Measurements from ENCODE around the gene GSDMA. TPM values are rescaled to one million over a fixed set of nuclear protein-coding genes. Genes with fewer than 3 reads are reported as not detected.

GSDMA gene
- total RNA-seq, 4 donors from 2014 or later = 0.18 to 0.35 (median 0.26) TPM; not detected in 1

DNA sequence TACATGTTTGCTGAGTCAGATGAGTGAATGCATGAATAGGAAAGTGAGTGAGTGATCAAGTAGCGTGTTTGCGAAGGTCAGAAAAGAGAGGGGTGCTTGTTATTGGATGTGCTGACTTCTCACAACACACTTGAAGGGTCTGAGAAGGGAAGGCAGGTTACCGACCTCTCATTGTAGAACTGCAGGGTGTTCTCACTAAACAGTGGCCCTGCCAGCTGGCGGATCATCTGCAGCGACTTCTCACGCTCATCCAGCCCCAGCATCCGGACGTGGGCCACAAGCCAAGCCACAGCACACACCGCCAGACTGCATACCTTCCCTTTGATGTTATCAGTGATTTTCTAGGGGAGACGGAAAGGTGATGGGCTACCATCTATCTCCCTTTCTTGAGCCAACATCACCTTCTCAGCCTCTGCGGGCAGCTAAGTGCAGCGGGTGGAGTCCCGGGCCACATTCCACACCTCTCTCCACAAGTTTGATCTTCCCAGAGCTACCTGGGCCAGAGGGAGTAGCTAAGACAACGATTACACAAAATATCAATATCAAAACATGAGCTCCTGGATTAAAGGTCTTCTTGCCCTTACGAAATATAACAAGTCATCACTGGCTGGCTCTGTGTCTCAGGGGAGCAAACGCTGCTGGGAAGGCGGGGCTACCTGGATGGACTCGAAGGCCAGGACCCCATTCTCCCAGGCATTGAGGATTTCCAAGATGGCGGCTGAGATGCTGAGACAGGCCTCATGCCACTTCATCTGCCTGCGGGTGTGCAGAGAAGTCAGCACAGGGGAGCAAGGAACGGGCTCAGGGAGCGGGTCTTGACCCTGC lies 63.4 kb downstream of the GSDMA start:
- DNase-seq = no peak
- Histone ChIP-seq H3K27ac (peak overlapping the region; percentile 55 to 65), H3K36me3 (no peaks in the 10 kb centered on the region), H3K27me3 (no peaks in the 10 kb centered on the region), H3K4me1 (peaks cover 0 to 27% of the 10 kb centered on the region in 2 donors), H3K4me3 (no peak overlapping the region), H3K9me3 (no peaks in the 10 kb centered on the region)
- TF ChIP-seq CTCF (IDR thresholded peaks at IDR 0.05) (no peak), POLR2A (IDR thresholded peaks at IDR 0.05) (no peak)
- intact Hi-C loops (cut with DNase I; ENCODE audit: low total_unique reads) = no loop called here

DNA sequence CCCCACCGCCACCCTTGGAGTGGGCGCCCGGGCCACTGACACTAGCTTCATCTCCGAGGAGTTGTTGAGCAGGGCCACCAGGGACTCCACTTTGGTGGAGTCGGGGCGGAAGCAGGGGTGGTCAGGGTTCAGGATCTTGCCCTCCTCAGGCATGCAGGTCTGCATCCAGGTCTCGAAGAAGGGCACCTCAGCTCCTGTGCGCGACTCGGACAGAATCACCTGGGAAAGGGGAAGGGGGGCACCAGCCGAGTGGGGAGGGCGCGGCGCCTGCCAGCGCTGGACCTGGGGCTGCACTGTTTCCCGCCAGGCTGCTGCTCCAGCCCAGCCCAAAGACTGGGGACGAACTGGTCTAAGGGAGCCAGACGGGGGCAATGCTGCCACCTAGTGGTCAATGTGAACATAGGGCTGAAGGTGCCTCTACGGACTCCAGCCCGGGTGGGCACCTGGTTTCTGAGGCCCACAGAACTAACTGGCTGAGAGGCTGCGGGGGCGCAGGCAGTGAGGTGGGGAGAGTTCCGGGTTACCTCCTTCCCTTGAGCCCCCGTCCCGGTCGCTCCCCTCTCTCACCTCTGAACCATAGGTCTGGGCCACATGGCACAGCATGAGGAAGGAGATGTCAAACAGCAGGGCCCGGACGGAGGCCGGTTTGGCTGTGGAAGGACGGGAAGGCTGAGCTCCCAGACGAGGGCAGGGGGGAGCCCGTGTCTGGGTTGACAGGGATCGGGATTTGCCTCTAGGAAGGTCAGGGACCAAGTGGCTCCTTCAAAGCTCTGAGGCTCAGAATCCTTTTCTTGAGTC lies 64.2 kb downstream of the GSDMA start:
- no peaks in the 10 kb centered on the region for H3K36me3 ChIP-seq
- intact Hi-C loops (cut with DNase I; ENCODE audit: low total_unique reads) = no loop called here
- peak overlapping the region; percentile 55 to 65 for H3K27ac ChIP-seq
- H3K27me3 ChIP-seq = no peaks in the 10 kb centered on the region
- DNase-seq = peak; percentile 87 to 90
- no peak overlapping the region for H3K4me3 ChIP-seq
- TF ChIP-seq CTCF (IDR thresholded peaks at IDR 0.05) = peak; percentile 89 to 92 (median 92)
- no peak for TF ChIP-seq POLR2A (IDR thresholded peaks at IDR 0.05)
- peaks cover 0 to 19% of the 10 kb centered on the region in 2 donors for H3K4me1 ChIP-seq
- H3K9me3 ChIP-seq = no peaks in the 10 kb centered on the region

Small RNA genes within 50 kb of the gene (microRNA-seq; reads per million reads assigned to microRNA genes)
- 1.5 reads per million for gene MIR6884 (ENCODE audit: borderline microRNAs expressed, borderline replicate concordance)

Small RNA genes within 50 kb of the gene (small RNA-seq; reads per million reads assigned to genes)
- 865 reads per million, percentile 97 among the genes with 10 or more reads in this experiment for gene SNORD124

Other genes starting within 250 kb of the GSDMA start
- 100 to 1,000 TPM in 1 of 4 donors, 10 to 100 TPM in 2, 1 to 10 TPM in 1; 4.9 to 125 (median 58.5) TPM for gene MIEN1, start 232.5 kb upstream of the GSDMA start, total RNA-seq
- 10 to 100 TPM in 1 of 4 donors, 1 to 10 TPM in 2, under 1 TPM in 1; 0.51 to 14.3 (median 5.6) TPM for gene GRB7, start 225.1 kb upstream of the GSDMA start, total RNA-seq
- 1 to 10 TPM in 3 of 4 donors, under 1 TPM in 1; 0.88 to 2.1 (median 1.6) TPM for gene IKZF3, start 98.7 kb upstream of the GSDMA start, total RNA-seq
- not detected for gene ZPBP2, start 94.8 kb upstream of the GSDMA start, total RNA-seq
- gene GSDMB, start 44.4 kb upstream of the GSDMA start, total RNA-seq = 10 to 100 TPM in 2 of 4 donors, 1 to 10 TPM in 1, under 1 TPM in 1; 0.29 to 12.6 (median 6.4) TPM
- gene ORMDL3, start 35.4 kb upstream of the GSDMA start, total RNA-seq = 10 to 100 TPM; 15.9 to 71.5 (median 42.9) TPM
- gene LRRC3C, start 35.3 kb upstream of the GSDMA start, total RNA-seq = under 1 TPM in 1 of 4 donors, not detected in 3; 0.52 TPM
- 100 to 1,000 TPM in 1 of 4 donors, 10 to 100 TPM in 3; 62.0 to 158 (median 84.7) TPM for gene PSMD3, start 17.8 kb downstream of the GSDMA start, total RNA-seq
- gene CSF3, start 52.4 kb downstream of the GSDMA start, total RNA-seq = 1 to 10 TPM in 1 of 4 donors, under 1 TPM in 1, not detected in 2; 0.29 to 5.0 TPM
- 100 to 1,000 TPM in 1 of 4 donors, 10 to 100 TPM in 3; 17.6 to 111 (median 44.7) TPM for gene MED24, start 91.4 kb downstream of the GSDMA start, total RNA-seq
- gene THRA, start 100.0 kb downstream of the GSDMA start, total RNA-seq = 100 to 1,000 TPM in 1 of 4 donors, 10 to 100 TPM in 3; 19.7 to 124 (median 63.1) TPM
- 10 to 100 TPM in 1 of 4 donors, 1 to 10 TPM in 3; 2.0 to 92.1 (median 4.7) TPM for gene NR1D1, start 137.6 kb downstream of the GSDMA start, total RNA-seq
- 100 to 1,000 TPM in 1 of 4 donors, 10 to 100 TPM in 3; 51.0 to 151 (median 77.6) TPM for gene MSL1, start 159.0 kb downstream of the GSDMA start, total RNA-seq
- 100 to 1,000 TPM in 2 of 4 donors, 10 to 100 TPM in 2; 33.2 to 166 (median 91.3) TPM for gene CASC3, start 177.5 kb downstream of the GSDMA start, total RNA-seq
- 10 to 100 TPM in 1 of 4 donors, 1 to 10 TPM in 1, under 1 TPM in 2; 0.29 to 21.5 (median 2.0) TPM for gene RAPGEFL1, start 214.5 kb downstream of the GSDMA start, total RNA-seq

Data from uterus (tissue), 4 donors.